Aorta (tissue), 5 donors: Measurements from ENCODE around the gene MRC2. TPM values are rescaled to one million over a fixed set of nuclear protein-coding genes. Genes with fewer than 3 reads are reported as not detected.

Experiments used
- ATAC-seq: fragments of 200-7000 bp; cut with Tn5 transposase; one replicate; pipeline ENCODE4 v1.9.1; 2022; ENCODE audit warnings: moderate library complexity; ENCODE audit not compliant: low FRiP score
- DNase-seq, 2 donors: peaks; one replicate each; pipeline ENCODE4 v3.0.0-alpha.2; 2020
- H3K27ac ChIP-seq, 2 donors: one replicate each; pipeline ENCODE4 v1.5.1; 2013; ENCODE audit warnings: low read length in 2 of 2, mild to moderate bottlenecking in 2 of 2, moderate library complexity in 2 of 2, control low read depth in 1 of 2, inconsistent platforms in 1 of 2, low read depth in 1 of 2
- H3K27me3 ChIP-seq, 2 donors: one replicate each; pipeline ENCODE4 v1.6.1; 2013; ENCODE audit warnings: control low read depth in 1 of 2, low read length in 1 of 2, mild to moderate bottlenecking in 1 of 2, moderate library complexity in 1 of 2; ENCODE audit not compliant: insufficient read depth in 2 of 2, control insufficient read depth in 1 of 2
- H3K36me3 ChIP-seq, 2 donors: one replicate each; pipeline ENCODE4 v1.6.1; 2013; ENCODE audit warnings: control low read depth in 1 of 2, low read length in 1 of 2, mild to moderate bottlenecking in 1 of 2; ENCODE audit not compliant: insufficient read depth in 2 of 2, control insufficient read depth in 1 of 2
- H3K4me1 ChIP-seq, 2 donors: one replicate each; pipeline ENCODE4 v1.6.1; 2013; ENCODE audit warnings: low read length in 2 of 2, control low read depth in 1 of 2, mild to moderate bottlenecking in 1 of 2, moderate library complexity in 1 of 2; ENCODE audit not compliant: insufficient read depth in 2 of 2, control insufficient read depth in 1 of 2
- H3K4me3 ChIP-seq, 2 donors: one replicate each; pipeline ENCODE4 v1.5.1; 2013; ENCODE audit warnings: low read length in 2 of 2, control low read depth in 1 of 2, mild to moderate bottlenecking in 1 of 2
- H3K9me3 ChIP-seq: one replicate; pipeline ENCODE4 v1.6.1; 2013; ENCODE audit warnings: mild to moderate bottlenecking, low read length; ENCODE audit not compliant: control insufficient read depth
- WGBS, 2 donors: extraction: QIAGEN DNeasy Blood & Tissue Kit; methylation state at CpG; one replicate each; pipeline ENCODE4 v1.1.7; 2013; 5-methylcytosine and 5-hydroxymethylcytosine counted together
- intact Hi-C, 2 donors: fragments of 100-400 bp; cut with DNase I; formaldehyde crosslinking; loops; one replicate each; pipeline versions ENCODE4 v1.14.2 to v1.15.0; 2022
- polyA plus RNA-seq, 2 donors: library from polyadenylated mRNA; stranded (reverse); fragments of 200-250 nt; gene quantifications; one replicate each; pipeline ENCODE4 v1.2.3, GENCODE V29; 2013
- total RNA-seq, 2 donors: library from RNA; stranded (reverse); fragmentation: NEBNext Ultra II Directional; extraction: Animal tissue kit (Norgen Biotek cat#: 25700); gene quantifications; one replicate each; pipeline ENCODE4 v1.2.1, GENCODE V29; 2021
- donor health status: healthy with polysubstance abuse.
- donor health status: Bipolar disorder and iron deficiency.
- donor health status: DM: no; HTN: no; CAD: no.
- donor health status: DM: no; HTN: no; CAD: no.
- donor health status: DM: yes; HTN: yes; CAD: no.

Gene MRC2
- total and polyA plus RNA-seq, 4 donors, result 15.3 to 232 (median 122) TPM

- Histone ChIP-seq H3K4me3 (no peak overlapping the region), H3K27ac (no peak overlapping the region), H3K36me3 (no peaks in the 10 kb centered on the region), H3K27me3 (no peaks in the 10 kb centered on the region), H3K9me3 (no peaks in the 10 kb centered on the region), H3K4me1 (no peaks in the 10 kb centered on the region)
- intact Hi-C loops, result no loop called here
- 79 to 81% methylated on average over 5 of the region's 5 CpGs for WGBS, 2 donors
- ATAC-seq (no peak), DNase-seq (no peak)
Measured at GRCh38 chr17:62732125-62732524, 104.7 kb downstream of the MRC2 start.

GRCh38 chr17:62735044-62735651 lies 107.7 kb downstream of the MRC2 start:
- Histone ChIP-seq H3K36me3 (no peaks in the 10 kb centered on the region), H3K4me3 (no peak overlapping the region), H3K27ac (no peak overlapping the region), H3K27me3 (no peaks in the 10 kb centered on the region), H3K9me3 (no peaks in the 10 kb centered on the region), H3K4me1 (no peaks in the 10 kb centered on the region)
- ATAC-seq (no peak), DNase-seq (no peak)
- WGBS, 2 donors, result 89 to 90% methylated on average over 7 of the region's 7 CpGs
- intact Hi-C loops, result no loop called here

GRCh38 chr17:62737513-62737912 lies 110.0 kb downstream of the MRC2 start:
- Histone ChIP-seq H3K4me3 (no peak overlapping the region), H3K36me3 (no peaks in the 10 kb centered on the region), H3K9me3 (no peaks in the 10 kb centered on the region), H3K27me3 (no peaks in the 10 kb centered on the region), H3K4me1 (no peaks in the 10 kb centered on the region), H3K27ac (no peak overlapping the region)
- DNase-seq (no peak), ATAC-seq (no peak)
- intact Hi-C loops, result no loop called here
- WGBS, 2 donors, result 94 to 95% methylated on average over 8 of the region's 8 CpGs

- no peaks in the 10 kb centered on the region for H3K27me3 ChIP-seq
- H3K36me3 ChIP-seq, result no peaks in the 10 kb centered on the region
- intact Hi-C loops, result no loop called here
- H3K4me1 ChIP-seq, result no peaks in the 10 kb centered on the region
- H3K27ac ChIP-seq, result no peak overlapping the region
- no peak overlapping the region for H3K4me3 ChIP-seq
- no peaks in the 10 kb centered on the region for H3K9me3 ChIP-seq
- DNase-seq (no peak), ATAC-seq (no peak)
- 95% methylated on average over 9 of the region's 9 CpGs for WGBS, 2 donors
Measured at GRCh38 chr17:62738281-62738680, 110.8 kb downstream of the MRC2 start.

GRCh38 chr17:62739645-62740388 lies 112.3 kb downstream of the MRC2 start:
- ATAC-seq (no peak), DNase-seq (no peak)
- Histone ChIP-seq H3K27me3 (no peaks in the 10 kb centered on the region), H3K36me3 (no peaks in the 10 kb centered on the region), H3K4me3 (no peak overlapping the region), H3K4me1 (no peaks in the 10 kb centered on the region), H3K27ac (no peak overlapping the region), H3K9me3 (no peaks in the 10 kb centered on the region)
- WGBS, 2 donors, result 83% methylated on average over 16 of the region's 16 CpGs
- intact Hi-C loops, result no loop called here

- WGBS, 2 donors, result 91% methylated on average over 4 of the region's 4 CpGs
- no peak for ATAC-seq
- intact Hi-C loops, result no loop called here
Measured at GRCh38 chr17:62741290-62741689, 113.8 kb downstream of the MRC2 start.

More at GRCh38 chr17:62741290-62741689, 113.8 kb downstream of the MRC2 start:
- Histone ChIP-seq H3K27ac (no peak overlapping the region), H3K9me3 (no peaks in the 10 kb centered on the region), H3K4me1 (no peaks in the 10 kb centered on the region), H3K36me3 (no peaks in the 10 kb centered on the region), H3K27me3 (no peaks in the 10 kb centered on the region), H3K4me3 (no peak overlapping the region)
- no peak for DNase-seq

Other genes with a start within 250 kb of the MRC2 start
- gene EFCAB3, start 247.1 kb upstream of the MRC2 start, total RNA-seq, result not detected
- not detected for gene EFCAB3, start 247.1 kb upstream of the MRC2 start, polyA plus RNA-seq
- 10 to 100 TPM; 11.1 to 16.1 TPM for gene METTL2A, start 203.8 kb upstream of the MRC2 start, total RNA-seq
- gene METTL2A, start 203.8 kb upstream of the MRC2 start, polyA plus RNA-seq, result 1 to 10 TPM; 6.8 to 7.8 TPM
- 10 to 100 TPM; 41.3 to 55.2 TPM for gene TLK2, start 148.8 kb upstream of the MRC2 start, total RNA-seq
- 10 to 100 TPM; 10.7 to 20.8 TPM for gene TLK2, start 148.8 kb upstream of the MRC2 start, polyA plus RNA-seq
- gene MARCHF10, start 180.6 kb downstream of the MRC2 start, total RNA-seq, result not detected
- gene MARCHF10, start 180.6 kb downstream of the MRC2 start, polyA plus RNA-seq, result not detected